CD4-positive, alpha-beta T cell treated with Interleukin-12 subunit alpha and Interleukin-12 subunit beta, for 1 hour (primary cell): ENCODE measurements around the gene CRTAC1.

ENCODE experiments used
- DNase-seq: peaks from one replicate; pipeline ENCODE4 v3.0.0-alpha.2; 2020

The CRTAC1 gene

GRCh38 chr10:97964748-97965147, 65.7 kb downstream of the CRTAC1 start:
- no peak for DNase-seq

GRCh38 chr10:97961945-97962344, 68.5 kb downstream of the CRTAC1 start:
- DNase-seq: no peak

- no peak for DNase-seq
These were observed 70.0 kb downstream of the CRTAC1 start for GRCh38 chr10:97960269-97961056.

DNA sequence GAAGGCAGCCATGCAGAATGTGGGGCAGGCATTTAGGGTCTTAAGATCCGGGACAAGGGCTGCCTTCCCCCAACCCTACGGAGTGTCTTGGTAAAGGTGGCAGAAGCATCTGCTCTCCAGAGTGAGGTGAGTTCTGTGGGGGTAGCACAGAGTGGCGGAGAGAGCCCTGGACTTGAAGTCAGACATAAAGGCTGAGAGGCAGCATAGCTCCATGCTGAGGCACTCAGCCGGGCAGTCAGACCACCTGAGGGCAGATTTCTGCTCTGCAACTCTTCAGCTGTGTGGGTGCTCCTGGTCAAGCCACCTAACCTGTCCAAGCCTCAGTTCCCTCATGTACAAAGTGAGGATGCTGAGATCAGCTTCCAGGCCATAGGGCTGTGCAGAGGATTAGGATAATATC, 81.0 kb downstream of the CRTAC1 start:
- no peak for DNase-seq

GRCh38 chr10:97948822-97949221, 81.6 kb downstream of the CRTAC1 start:
- DNase-seq: no peak

DNA sequence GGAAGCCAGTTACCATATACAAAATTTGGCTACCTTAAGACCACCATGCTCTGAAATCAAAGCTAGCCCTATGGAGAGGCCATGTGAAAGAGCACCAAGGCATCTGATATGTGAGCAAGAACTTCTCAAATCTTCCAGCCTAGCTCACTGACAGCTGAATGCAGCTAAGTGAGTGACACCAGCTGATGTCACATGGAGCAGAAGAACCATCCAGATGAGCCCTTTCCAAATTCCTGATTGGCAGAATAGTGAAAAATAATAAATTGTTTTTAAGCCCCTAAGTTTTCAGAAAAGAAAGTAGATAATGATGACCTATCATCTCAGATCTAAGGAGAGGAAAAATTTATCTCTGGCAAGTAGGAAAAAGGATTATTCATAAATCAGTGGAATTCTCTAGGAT, 85.6 kb downstream of the CRTAC1 start:
- DNase-seq: no peak

DNA sequence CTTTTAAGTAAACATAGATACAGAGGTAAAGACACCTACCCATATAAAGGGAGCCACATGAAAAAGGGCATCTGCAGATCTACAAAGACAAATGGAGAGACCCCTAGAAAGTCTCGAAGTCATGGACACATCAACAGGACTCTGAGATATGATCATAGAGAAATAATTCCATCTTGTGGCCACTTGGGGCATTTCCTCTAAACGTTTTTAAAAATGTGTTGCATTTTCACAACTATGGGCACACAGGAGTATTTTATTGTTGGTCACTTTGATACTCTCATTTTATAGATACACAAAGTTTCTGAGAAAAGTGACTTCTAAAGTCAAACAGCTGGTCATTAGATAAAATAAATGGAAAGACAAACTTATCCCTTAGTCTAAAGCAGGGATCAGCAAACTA, 87.1 kb downstream of the CRTAC1 start:
- DNase-seq: no peak

- no peak for DNase-seq
These were observed 89.9 kb downstream of the CRTAC1 start for GRCh38 chr10:97940534-97940933.

GRCh38 chr10:97939446-97939990, 90.9 kb downstream of the CRTAC1 start:
- DNase-seq: no peak

GRCh38 chr10:97937928-97938327, 92.5 kb downstream of the CRTAC1 start:
- DNase-seq: no peak

- DNase-seq: no peak
These were observed 93.4 kb downstream of the CRTAC1 start for GRCh38 chr10:97937054-97937453.

DNA sequence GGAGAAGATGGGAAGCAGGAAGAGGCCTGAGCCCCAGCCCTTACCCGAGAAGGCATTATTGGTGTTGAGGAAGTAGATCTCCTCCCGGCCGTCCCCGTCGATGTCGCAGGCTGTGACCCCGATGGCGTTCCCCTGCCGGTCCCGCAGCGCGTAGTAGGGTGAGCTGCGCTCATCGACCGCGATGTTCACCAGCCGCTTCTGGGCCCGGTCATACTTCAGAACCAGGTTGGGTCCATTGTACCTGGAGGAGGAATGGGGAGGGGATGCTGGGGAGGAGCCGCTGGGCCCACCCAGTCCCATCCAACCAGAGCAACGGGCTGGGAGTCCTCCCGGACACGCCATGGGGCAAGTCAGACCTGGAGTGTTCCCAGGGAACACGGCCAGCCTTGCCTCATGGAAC, 94.3 kb downstream of the CRTAC1 start:
- DNase-seq: no peak

DNA sequence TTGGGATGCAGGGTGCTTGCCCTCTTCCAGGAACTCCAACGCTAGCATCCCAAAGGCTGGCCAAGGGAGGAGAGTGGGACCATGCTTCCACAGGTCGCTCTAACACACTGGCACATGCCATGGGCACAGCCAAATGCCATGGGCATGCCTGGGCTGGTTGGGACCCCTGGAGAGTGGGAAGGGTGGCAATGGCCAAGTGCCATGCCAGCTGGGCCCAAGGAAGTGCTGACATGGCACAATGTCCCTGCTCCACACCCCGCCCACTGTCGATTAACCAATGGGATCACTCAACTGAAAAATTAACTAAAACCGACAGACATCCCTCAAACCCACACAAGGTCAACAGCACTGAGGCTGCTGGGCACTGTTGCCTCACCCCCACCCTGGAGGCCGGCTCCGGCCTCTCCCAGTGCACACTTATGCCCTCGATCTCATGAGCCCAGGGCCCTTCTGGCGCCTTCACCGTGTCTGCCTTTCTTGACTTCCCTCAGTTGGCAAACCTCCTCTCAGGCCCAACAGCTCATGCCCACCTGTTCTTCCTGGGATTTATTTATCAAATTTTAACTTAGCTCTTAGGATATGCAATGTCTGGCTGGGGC, 97.4 kb downstream of the CRTAC1 start:
- no peak for DNase-seq

- DNase-seq: no peak
These were observed 99.4 kb downstream of the CRTAC1 start for GRCh38 chr10:97931041-97931440.

GRCh38 chr10:97928897-97929296, 101.5 kb downstream of the CRTAC1 start:
- no peak for DNase-seq

- DNase-seq: no peak
These were observed 102.8 kb downstream of the CRTAC1 start for GRCh38 chr10:97927622-97928021.

GRCh38 chr10:97926055-97926454, 104.4 kb downstream of the CRTAC1 start:
- DNase-seq: no peak

DNA sequence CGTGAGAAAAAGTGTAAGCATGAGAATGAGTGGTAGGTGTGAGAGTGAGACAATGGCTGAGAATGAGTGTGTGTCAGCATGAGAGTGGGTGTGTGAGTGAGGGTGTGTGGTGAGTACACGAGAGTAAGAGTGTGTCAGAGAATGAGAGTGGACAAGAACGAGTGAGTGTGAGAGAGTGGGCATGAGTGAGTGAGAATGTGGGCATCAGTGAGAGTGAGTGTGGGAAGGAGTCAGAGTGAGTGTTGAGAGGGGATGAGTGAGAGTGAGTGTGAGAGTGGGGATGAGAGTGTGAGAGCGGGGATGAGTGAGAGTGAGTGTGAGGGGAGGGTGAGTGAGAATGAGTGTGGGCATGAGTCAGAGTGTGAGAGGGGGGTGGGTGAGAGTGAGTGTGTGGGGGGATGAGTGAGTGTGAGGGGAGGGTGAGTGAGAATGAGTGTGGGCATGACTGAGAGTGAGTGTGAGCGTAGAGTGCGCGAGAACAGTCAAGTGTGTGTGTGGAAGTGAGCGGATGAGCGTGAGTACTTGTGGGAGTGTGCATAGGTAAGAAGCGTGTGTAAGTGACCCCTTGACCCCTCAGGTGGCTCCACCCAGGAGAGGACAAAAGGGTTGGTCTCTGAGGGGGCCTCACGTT, 105.0 kb downstream of the CRTAC1 start:
- DNase-seq: no peak

GRCh38 chr10:97924678-97925077, 105.7 kb downstream of the CRTAC1 start:
- no peak for DNase-seq

- DNase-seq: no peak
These were observed 106.9 kb downstream of the CRTAC1 start for GRCh38 chr10:97923476-97923875.

GRCh38 chr10:97923057-97923456, 107.4 kb downstream of the CRTAC1 start:
- no peak for DNase-seq

GRCh38 chr10:97922022-97922758, 108.2 kb downstream of the CRTAC1 start:
- DNase-seq: no peak

- DNase-seq: no peak
These were observed 108.8 kb downstream of the CRTAC1 start for GRCh38 chr10:97921581-97922021.
